ENCODE results near the gene ARHGAP15.

DNA sequence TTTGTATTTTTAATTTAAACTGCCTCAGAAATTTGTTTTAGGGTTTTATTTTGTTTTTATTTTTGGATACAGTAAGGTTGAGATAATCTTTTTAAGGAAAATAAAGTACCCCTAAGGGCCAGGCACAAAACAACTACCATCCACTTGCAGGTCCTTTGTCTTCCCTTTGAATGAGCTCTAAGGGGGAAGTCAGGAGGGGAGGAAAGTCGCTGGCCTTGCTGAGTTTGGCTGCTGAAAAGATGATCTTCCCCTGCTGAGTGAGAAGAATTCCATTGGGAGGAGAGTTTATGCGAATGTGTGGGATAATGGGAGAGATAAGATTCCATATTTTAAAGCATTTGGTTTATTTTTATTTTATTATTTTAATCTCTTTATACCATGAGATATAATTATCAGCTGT, 100.7 kb downstream of the ARHGAP15 start:
- TF ChIP-seq SUZ12 (IDR thresholded peaks at IDR 0.05) (no peak), FOXM1 (IDR thresholded peaks at IDR 0.05; ENCODE audit: borderline replicate concordance) (no peak), LEF1 (IDR thresholded peaks at IDR 0.05; ENCODE audit: borderline replicate concordance) (no peak), ELF4 (IDR thresholded peaks at IDR 0.05) (no peak), L3MBTL2 (conservative IDR thresholded peaks at IDR 0.05) (no peak), BHLHE40 (IDR thresholded peaks at IDR 0.05; ENCODE audit: borderline replicate concordance) (no peak), ZNF384 (IDR thresholded peaks at IDR 0.05) (no peak)
- TF ChIP-seq, protein P1, sequence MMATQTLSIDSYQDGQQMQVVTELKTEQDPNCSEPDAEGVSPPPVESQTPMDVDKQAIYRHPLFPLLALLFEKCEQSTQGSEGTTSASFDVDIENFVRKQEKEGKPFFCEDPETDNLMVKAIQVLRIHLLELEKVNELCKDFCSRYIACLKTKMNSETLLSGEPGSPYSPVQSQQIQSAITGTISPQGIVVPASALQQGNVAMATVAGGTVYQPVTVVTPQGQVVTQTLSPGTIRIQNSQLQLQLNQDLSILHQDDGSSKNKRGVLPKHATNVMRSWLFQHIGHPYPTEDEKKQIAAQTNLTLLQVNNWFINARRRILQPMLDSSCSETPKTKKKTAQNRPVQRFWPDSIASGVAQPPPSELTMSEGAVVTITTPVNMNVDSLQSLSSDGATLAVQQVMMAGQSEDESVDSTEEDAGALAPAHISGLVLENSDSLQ (IDR thresholded peaks at IDR 0.05) = no peak

Data from HEK293T (cell line).